IPS-NIHi11 (cell line): ENCODE data around the gene ENDOU.

Experiments
- DNase-seq: peaks from one replicate; pipeline ENCODE4 v3.0.0; 2012; ENCODE audit warnings: mixed read lengths, low spot score

The ENDOU gene

GRCh38 chr12:47721431-47721973 is 3.8 kb downstream of the ENDOU start:
- DNase-seq: no peak

DNA sequence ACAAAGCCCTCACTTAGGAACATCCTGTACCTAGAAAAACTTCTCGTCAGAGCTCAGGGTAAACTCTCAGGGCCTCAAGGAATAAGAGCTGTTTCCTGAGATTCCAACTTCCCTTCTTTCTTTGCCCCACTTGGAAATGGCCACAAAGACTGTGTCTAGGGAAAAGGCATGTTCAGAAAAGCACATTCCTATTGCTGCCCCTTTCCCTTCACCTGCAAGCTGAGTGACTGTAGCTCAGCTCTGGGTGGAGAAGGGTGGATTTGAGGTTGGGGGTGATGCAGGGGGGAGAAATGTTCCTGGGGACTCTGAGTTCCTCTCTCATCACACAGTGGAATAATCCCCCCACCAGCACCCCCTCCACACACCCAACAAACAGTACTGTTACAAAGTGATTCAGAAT is 6.8 kb downstream of the ENDOU start:
- DNase-seq: no peak

- DNase-seq: peak; percentile 95
Observed at GRCh38 chr12:47717443-47718193, 7.7 kb downstream of the ENDOU start.

- DNase-seq: no peak
Observed at GRCh38 chr12:47717046-47717442, 8.2 kb downstream of the ENDOU start.

GRCh38 chr12:47715877-47716548 is 9.3 kb downstream of the ENDOU start:
- DNase-seq: no peak

DNA sequence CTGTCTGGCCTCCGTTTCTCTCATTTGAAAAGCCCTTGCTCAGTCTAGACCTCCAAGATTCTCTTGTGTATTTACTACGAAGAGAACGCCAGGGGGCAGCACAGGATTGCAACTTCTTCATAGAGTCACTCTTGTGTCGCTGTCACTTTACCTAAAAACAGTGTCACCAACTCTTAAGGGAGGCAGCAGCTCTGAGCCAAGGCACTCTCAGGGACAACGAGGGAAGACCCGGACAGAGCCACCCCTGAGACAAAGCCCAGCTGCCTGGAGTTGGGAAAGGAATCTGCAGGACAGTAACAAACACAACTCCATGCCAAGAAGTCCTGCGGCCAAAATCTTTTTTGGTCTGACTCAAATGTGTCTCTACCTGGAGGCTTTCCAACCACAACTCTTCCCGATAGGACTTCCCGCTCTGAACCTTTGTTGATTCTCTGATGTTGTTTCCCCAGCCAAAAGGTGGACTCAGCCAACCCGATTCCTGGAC is 9.9 kb downstream of the ENDOU start:
- DNase-seq: peak; percentile 75

DNA sequence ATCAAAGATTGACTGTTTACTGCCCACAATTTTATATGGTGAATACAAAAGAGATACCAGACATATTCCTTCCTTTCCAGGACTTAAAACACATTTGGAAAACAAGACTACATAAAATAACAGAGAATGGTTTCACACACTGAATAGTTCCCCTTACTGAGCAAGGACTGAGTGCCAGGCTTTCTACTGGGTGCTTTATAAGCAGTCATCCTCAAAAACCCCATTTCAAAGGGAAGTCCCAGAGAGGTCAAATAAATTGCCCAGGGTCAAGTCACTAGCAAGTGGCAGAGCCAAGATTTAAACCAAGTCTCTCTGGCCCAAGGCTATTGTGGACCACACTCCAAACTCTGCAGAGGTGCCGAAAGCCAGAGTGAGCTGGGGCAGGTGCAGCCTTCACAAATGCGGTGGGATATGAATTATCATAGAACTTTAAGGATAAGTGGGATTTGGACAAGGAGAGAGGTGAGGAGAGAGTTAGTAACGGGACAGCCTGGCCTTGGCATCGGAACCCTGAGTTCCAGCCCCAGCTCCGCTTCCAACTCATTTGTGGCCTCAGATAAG is 10.4 kb downstream of the ENDOU start:
- DNase-seq: no peak

DNA sequence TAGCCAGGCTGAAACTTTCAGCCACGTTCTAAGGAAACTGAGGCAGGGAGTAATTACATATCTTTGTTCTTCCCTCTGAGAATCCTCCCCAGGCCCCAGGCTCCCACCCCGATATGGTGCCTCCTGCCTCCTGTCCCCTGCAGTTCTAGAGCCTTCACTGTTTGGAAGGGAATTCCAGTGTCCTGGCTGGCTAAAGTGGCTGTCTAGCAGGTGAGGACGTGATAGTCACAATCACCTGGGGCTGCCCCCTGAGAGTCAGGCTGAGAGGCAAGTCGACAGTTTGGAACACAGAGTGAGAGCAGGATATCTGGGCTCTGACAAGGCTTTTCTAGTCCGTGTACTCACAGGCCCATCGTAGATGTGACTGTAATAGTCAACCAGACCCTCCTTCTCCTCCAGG is 13.1 kb downstream of the ENDOU start:
- DNase-seq: no peak

GRCh38 chr12:47711448-47711847 is 13.8 kb downstream of the ENDOU start:
- no peak for DNase-seq

- DNase-seq: no peak
Observed at GRCh38 chr12:47710278-47710677, 15.0 kb downstream of the ENDOU start.

- DNase-seq: no peak
Observed at GRCh38 chr12:47709671-47710070, 15.6 kb downstream of the ENDOU start.

DNA sequence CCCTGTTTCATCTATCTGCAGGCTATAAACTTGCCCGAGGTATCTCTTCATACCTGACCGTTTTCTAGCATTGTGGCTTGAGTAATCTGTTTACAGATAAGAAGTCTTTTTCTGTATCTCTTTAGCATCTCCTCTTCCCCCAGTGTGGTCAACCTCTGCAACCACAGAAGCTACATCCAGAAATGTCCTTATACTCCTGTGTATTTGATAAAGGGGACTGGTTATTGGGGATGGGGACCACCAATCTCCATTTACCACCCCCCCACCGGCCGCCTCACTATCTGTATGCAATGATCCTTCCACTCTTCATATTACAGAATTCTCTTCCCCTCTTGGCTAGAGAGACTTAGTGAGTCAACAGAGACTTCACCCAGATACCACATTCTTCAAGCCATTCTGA is 16.1 kb downstream of the ENDOU start:
- no peak for DNase-seq

- no peak for DNase-seq
Observed at GRCh38 chr12:47707905-47708543, 17.3 kb downstream of the ENDOU start.

DNA sequence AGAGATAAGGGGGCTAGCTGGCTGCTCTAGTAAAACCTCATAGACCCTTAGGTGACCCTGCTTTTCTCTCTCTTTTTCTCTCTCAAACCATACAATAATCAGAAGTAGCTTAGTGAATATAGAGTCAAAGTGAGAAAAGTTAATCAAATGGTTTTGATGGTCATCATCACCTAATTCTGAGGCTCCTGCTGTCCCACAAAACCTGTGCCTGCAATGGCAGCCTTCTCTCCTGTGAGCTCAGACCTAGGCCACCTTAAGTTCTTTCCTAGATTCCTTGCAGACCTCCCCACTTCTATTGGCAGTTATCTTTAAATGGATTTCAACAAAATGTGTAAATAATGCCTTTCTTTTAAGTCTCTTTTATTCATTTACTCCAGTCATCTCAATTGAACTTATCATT is 17.9 kb downstream of the ENDOU start:
- no peak for DNase-seq

GRCh38 chr12:47705566-47706425 is 19.5 kb downstream of the ENDOU start, which contains the start of gene RPAP3:
RPAP3 (minus strand) TSS chr12:47706030; CDS start chr12:47702840, 3,190 bp downstream.
- peak; percentile 98 for DNase-seq

DNA sequence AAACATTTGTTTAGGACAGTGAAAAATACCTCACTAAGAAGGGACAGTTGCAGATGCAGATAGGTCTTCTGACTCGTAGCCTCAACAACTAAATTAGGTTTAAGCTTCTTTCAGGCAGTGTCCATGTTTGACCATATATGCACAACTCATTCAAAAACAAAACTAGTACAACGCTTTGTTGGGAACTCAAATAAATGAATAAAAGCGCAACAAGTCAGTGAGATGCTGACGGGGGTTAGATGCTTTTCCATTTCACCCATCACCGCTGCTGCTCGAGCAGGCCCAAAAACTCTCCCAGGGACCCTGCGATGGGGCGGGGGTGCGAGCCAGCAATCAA is 20.1 kb downstream of the ENDOU start:
- DNase-seq: no peak

- DNase-seq: no peak
Observed at GRCh38 chr12:47704719-47705118, 20.6 kb downstream of the ENDOU start.

GRCh38 chr12:47700263-47700662 is 25.0 kb downstream of the ENDOU start:
- DNase-seq: no peak

- DNase-seq: no peak
Observed at GRCh38 chr12:47698631-47699030, 26.7 kb downstream of the ENDOU start.

- no peak for DNase-seq
Observed at GRCh38 chr12:47698055-47698454, 27.2 kb downstream of the ENDOU start.

GRCh38 chr12:47689215-47689614 is 36.1 kb downstream of the ENDOU start:
- DNase-seq: no peak

DNA sequence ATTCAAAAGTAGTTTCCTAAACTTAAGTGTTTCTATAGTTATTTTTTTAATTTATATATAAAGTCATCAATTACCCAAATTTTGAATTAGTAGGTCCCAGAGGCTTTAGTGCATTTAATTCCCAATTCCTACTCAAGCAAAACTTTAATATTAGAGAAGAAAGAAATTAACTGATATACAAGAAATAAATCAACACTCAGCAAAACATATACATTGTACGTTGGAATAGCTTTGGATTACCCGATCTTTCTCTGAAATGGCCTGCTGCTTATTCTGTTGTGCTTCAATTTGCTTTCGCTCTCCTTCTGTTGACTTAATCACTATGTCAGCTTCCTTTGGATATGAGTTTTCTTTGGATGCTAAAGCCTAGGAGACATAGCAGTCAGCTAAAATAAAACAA is 37.7 kb downstream of the ENDOU start:
- DNase-seq: no peak
